HCT116 (cell line): ENCODE data around the gene ANO2. TPM values are rescaled to one million over a fixed set of nuclear protein-coding genes. Genes with fewer than 3 reads are reported as not detected.

Experiments used
- ATAC-seq: fragments of 200-7000 bp; cut with Tn5 transposase; 2 replicates; pipeline ENCODE4 v1.9.1; 2020; ENCODE audit warnings: mild to moderate bottlenecking, moderate library complexity
- BruUV-seq: library from RNA; stranded (reverse); fragments of 400-500 nt; replicated peaks from 2 replicates; lab custom pipeline; 2021; lab: Mats Ljungman, UMichigan
- CTCF ChIA-PET: fragments of 300-600 bp; sonication (Branson Sonifier 250); formaldehyde crosslinking; loops from one replicate; lab custom pipeline; 2021; ENCODE audit warnings: antibody characterized with exemption; lab: Charles Lee
- POLR2A ChIA-PET: fragments of 300-600, 350-600 bp; sonication (Branson Sonifier 250); formaldehyde crosslinking; loops from one replicate; lab custom pipeline; 2021; ENCODE audit warnings: antibody characterized with exemption; lab: Charles Lee
- RAD21 ChIA-PET, 2 experiments: fragments of 300-600 bp; sonication (Branson Sonifier 250); formaldehyde crosslinking; loops; one replicate each; lab custom pipeline; 2023; ENCODE audit warnings: low total read pairs in 2 of 2; ENCODE audit not compliant: uncharacterized antibody in 2 of 2, unreplicated experiment in 2 of 2, low non-redundant PET in 1 of 2; lab: Charles Lee
- DNase-seq: peaks from one replicate; pipeline ENCODE4 v3.0.0-alpha.2; 2010; ENCODE audit warnings: low read depth, low spot score
- H2AFZ ChIP-seq: fragments of 200-600 bp; shearing (Covaris generic), sonication (generic); 2 replicates; pipeline ENCODE4 v1.6.1; 2017; ENCODE audit warnings: low read depth, mixed run types, mixed read lengths, antibody characterized with exemption, low read length; ENCODE audit not compliant: poor library complexity, severe bottlenecking
- H3K27ac ChIP-seq: 2 replicates; pipeline ENCODE4 v1.5.1; 2012; ENCODE audit warnings: low read depth, low read length
- H3K27me3 ChIP-seq: fragments of 200-600 bp; sonication (generic); 2 replicates; pipeline ENCODE4 v1.6.1; 2016; ENCODE audit warnings: mixed run types, low read length, mixed read lengths; ENCODE audit not compliant: insufficient read depth
- H3K36me3 ChIP-seq, 2 experiments: fragments of 200-500 bp in 1 of 2; fragments of 200-600 bp in 1 of 2; sonication (Bioruptor generic) in 1 of 2; sonication (generic) in 1 of 2; 2 replicates each; pipeline versions ENCODE4 v1.5.1 to v1.6.1; 2014 to 2016; ENCODE audit warnings: low read length in 2 of 2, inconsistent platforms in 1 of 2, mixed read lengths in 1 of 2, mixed run types in 1 of 2; ENCODE audit not compliant: insufficient read depth in 2 of 2, control insufficient read depth in 1 of 2
- H3K4me1 ChIP-seq, 2 experiments: fragments of 200-600 bp in 1 of 2; sonication (generic) in 1 of 2; 2 replicates each; pipeline versions ENCODE4 v1.5.1 to v1.6.1; 2012 to 2017; ENCODE audit warnings: low read length in 2 of 2, inconsistent platforms in 1 of 2, mild to moderate bottlenecking in 1 of 2, mixed read lengths in 1 of 2, mixed run types in 1 of 2, moderate library complexity in 1 of 2; ENCODE audit not compliant: insufficient read depth in 2 of 2, control insufficient read depth in 1 of 2
- H3K4me2 ChIP-seq: fragments of 200-600 bp; sonication (generic); 2 replicates; pipeline ENCODE4 v1.6.1; 2017; ENCODE audit warnings: mixed run types, low read length, mixed read lengths
- H3K4me3 ChIP-seq, 2 experiments: fragments of 200-600 bp in 1 of 2; sonication (generic) in 1 of 2; replicated peaks in 1 of 2; 2 replicates each; pipeline ENCODE4 v1.5.1; 2011 to 2016; ENCODE audit warnings: low read length in 2 of 2, control low read depth in 1 of 2, low read depth in 1 of 2, mild to moderate bottlenecking in 1 of 2, mixed read lengths in 1 of 2, mixed run types in 1 of 2
- H3K79me2 ChIP-seq: fragments of 200-600 bp; sonication (generic); 2 replicates; pipeline ENCODE4 v1.6.1; 2017; ENCODE audit warnings: mild to moderate bottlenecking, mixed run types, low read length, moderate library complexity, mixed read lengths; ENCODE audit not compliant: insufficient read depth
- H3K9ac ChIP-seq: fragments of 200-600 bp; sonication (generic); 2 replicates; pipeline ENCODE4 v1.6.1; 2016; ENCODE audit warnings: low read length, mixed read lengths
- H3K9me2 ChIP-seq: fragments of 200-600 bp; sonication (generic), shearing (Covaris generic); 2 replicates; pipeline ENCODE4 v1.6.1; 2017; ENCODE audit warnings: mixed run types, mild to moderate bottlenecking, moderate library complexity; ENCODE audit not compliant: insufficient read depth
- H3K9me3 ChIP-seq, 2 experiments: fragments of 200-500 bp in 1 of 2; fragments of 200-600 bp in 1 of 2; sonication (Bioruptor generic) in 1 of 2; sonication (generic) in 1 of 2; 2 replicates each; pipeline ENCODE4 v1.6.1; 2014 to 2017; ENCODE audit warnings: low read length in 2 of 2, mixed read lengths in 2 of 2, inconsistent platforms in 1 of 2, low read depth in 1 of 2, mild to moderate bottlenecking in 1 of 2, mixed run types in 1 of 2, moderate library complexity in 1 of 2; ENCODE audit not compliant: control insufficient read depth in 1 of 2, insufficient read depth in 1 of 2
- H4K20me1 ChIP-seq: fragments of 200-600 bp; sonication (generic), shearing (Covaris generic); 2 replicates; pipeline ENCODE4 v1.6.1; 2017; ENCODE audit warnings: mixed run types, mild to moderate bottlenecking, moderate library complexity; ENCODE audit not compliant: insufficient read depth
- CEBPB ChIP-seq: IDR thresholded peaks from 2 replicates; pipeline ENCODE4 v1.6.1; 2012; ENCODE audit warnings: low read depth
- CTCF ChIP-seq, 3 experiments: fragments of 200-600 bp in 1 of 3; sonication (generic) in 1 of 3; IDR thresholded peaks in 2 of 3; conservative IDR thresholded peaks in 1 of 3; 2 replicates each; pipeline ENCODE4 v1.5.1; 2012 to 2017; ENCODE audit warnings: low read depth in 2 of 3, low read length in 2 of 3, antibody characterized with exemption in 1 of 3, borderline replicate concordance in 1 of 3, control low read depth in 1 of 3, mild to moderate bottlenecking in 1 of 3, mixed read lengths in 1 of 3, mixed run types in 1 of 3, moderate library complexity in 1 of 3; ENCODE audit not compliant: insufficient read depth in 1 of 3
- EGR1 ChIP-seq: IDR thresholded peaks from 2 replicates; pipeline ENCODE4 v1.6.1; 2012; ENCODE audit warnings: low read depth
- ELF1 ChIP-seq: IDR thresholded peaks from 2 replicates; pipeline ENCODE4 v1.6.1; 2012; ENCODE audit warnings: low read depth, borderline replicate concordance
- JUND ChIP-seq: IDR thresholded peaks from 2 replicates; pipeline ENCODE4 v1.6.1; 2012
- MAX ChIP-seq: IDR thresholded peaks from 2 replicates; pipeline ENCODE4 v1.6.1; 2012
- REST ChIP-seq: IDR thresholded peaks from 2 replicates; pipeline ENCODE4 v1.6.1; 2012; ENCODE audit warnings: low read depth
- ZBTB33 ChIP-seq: IDR thresholded peaks from 2 replicates; pipeline ENCODE4 v1.6.1; 2011; ENCODE audit warnings: mild to moderate bottlenecking, low read length, moderate library complexity; ENCODE audit not compliant: insufficient replicate concordance; ENCODE audit errors: extremely low read depth
- ZFX ChIP-seq: fragments of 450-650 bp; IDR thresholded peaks from 2 replicates; pipeline ENCODE4 v1.6.1; 2017
- intact Hi-C: fragments of 100-400 bp; cut with micrococcal nuclease; formaldehyde crosslinking; loops from 2 replicates; pipeline ENCODE4 v1.10.0; 2022
- total RNA-seq: library from RNA; stranded (reverse); gene quantifications from one replicate; pipeline ENCODE4 v1.2.1, GENCODE V29; 2021; ENCODE audit not compliant: unreplicated experiment

Gene ANO2
- total RNA-seq, 1 experiment from 2014 or later: not detected

- no peak for ATAC-seq
- Histone ChIP-seq H3K9me2 (no peaks in the 10 kb centered on the region), H3K9ac (no peak overlapping the region), H3K27ac (no peak overlapping the region), H2AFZ (no peak overlapping the region), H3K4me1 (no peaks in the 10 kb centered on the region), H3K4me2 (no peak overlapping the region), H3K79me2 (no peaks in the 10 kb centered on the region), H3K9me3 (no peaks in the 10 kb centered on the region), H3K36me3 (no peaks in the 10 kb centered on the region), H3K27me3 (peaks cover 17% of the 10 kb centered on the region; the same call in 1 of the 2 replicates), H3K4me3 (no peak overlapping the region), H4K20me1 (no peaks in the 10 kb centered on the region)
- ChIA-PET RAD21 (no interaction called here), POLR2A (no interaction called here), CTCF (no interaction called here)
- no TSS peak for BruUV-seq
- intact Hi-C loops: no loop called here
- DNase-seq: no peak
- no peak for TF ChIP-seq CTCF (IDR thresholded peaks at IDR 0.05 in 2 of 3, conservative IDR thresholded peaks at IDR 0.05 in 1 of 3; ENCODE audit: borderline replicate concordance in 1 of 3, insufficient read depth in 1 of 3, low read depth in 2 of 3, low read length in 2 of 3)
Measured at GRCh38 chr12:5561846-5562245, 383.2 kb downstream of the ANO2 start.

GRCh38 chr12:5561057-5561456, 384.0 kb downstream of the ANO2 start:
- CTCF ChIA-PET: no interaction called here
- Histone ChIP-seq H3K4me2 (no peak overlapping the region), H2AFZ (no peak overlapping the region), H3K27me3 (peaks cover 9% of the 10 kb centered on the region; the same call in 1 of the 2 replicates), H3K4me1 (no peaks in the 10 kb centered on the region), H3K4me3 (no peak overlapping the region), H3K79me2 (no peaks in the 10 kb centered on the region), H3K36me3 (no peaks in the 10 kb centered on the region), H4K20me1 (no peaks in the 10 kb centered on the region), H3K9me3 (no peaks in the 10 kb centered on the region), H3K9me2 (no peaks in the 10 kb centered on the region), H3K27ac (no peak overlapping the region), H3K9ac (no peak overlapping the region)
- no TSS peak for BruUV-seq
- DNase-seq (peak; percentile 27), ATAC-seq (peak; percentile 85)
- RAD21 ChIA-PET: no interaction called here
- POLR2A ChIA-PET: no interaction called here
- intact Hi-C loops: no loop called here
- no peak for TF ChIP-seq MAX
- TF ChIP-seq JUND: no peak
- no peak for TF ChIP-seq EGR1
- TF ChIP-seq ZFX: no peak
- no peak for TF ChIP-seq CTCF (IDR thresholded peaks at IDR 0.05 in 2 of 3, conservative IDR thresholded peaks at IDR 0.05 in 1 of 3; ENCODE audit: borderline replicate concordance in 1 of 3, insufficient read depth in 1 of 3, low read depth in 2 of 3, low read length in 2 of 3)
- no peak for TF ChIP-seq REST
- no peak for TF ChIP-seq ZBTB33
- no peak for TF ChIP-seq ELF1
- no peak for TF ChIP-seq CEBPB
